Endothelial cell of umbilical vein (primary cell): ENCODE results near the gene PPP1R13B. TPM values are rescaled to one million over a fixed set of nuclear protein-coding genes. Genes with fewer than 3 reads are reported as not detected.

ENCODE experiments used
- BruUV-seq: library from RNA; stranded (reverse); fragments of 400-500 nt; replicated peaks from 2 replicates; lab custom pipeline; 2021; lab: Mats Ljungman, UMichigan
- CTCF ChIA-PET: fragments of 300-600, 350-600 bp; sonication (Branson Sonifier 250); formaldehyde crosslinking; loops from one replicate; lab custom pipeline; 2021; ENCODE audit warnings: antibody characterized with exemption, inconsistent platforms; lab: Charles Lee
- POLR2A ChIA-PET: fragments of 300-600, 350-600 bp; sonication (Branson Sonifier 250); formaldehyde crosslinking; loops from one replicate; lab custom pipeline; 2021; ENCODE audit warnings: antibody characterized with exemption, inconsistent platforms; lab: Charles Lee
- DNase-seq: peaks from one replicate; pipeline ENCODE4 v3.0.0-alpha.2; 2011; ENCODE audit warnings: low read depth, low spot score
- FAIRE-seq: peaks from 2 replicates; lab custom pipeline; 2011; peaks lifted over from hg19 to GRCh38; lab: Jason Lieb, UNC
- H2AFZ ChIP-seq: 2 replicates; pipeline ENCODE4 v1.6.0; 2012; ENCODE audit warnings: low read depth, low read length, control low read depth, inconsistent platforms
- H3K27ac ChIP-seq: 2 replicates; pipeline ENCODE4 v1.5.1; 2011; ENCODE audit warnings: low read depth, mild to moderate bottlenecking, control low read depth, low read length, moderate library complexity; ENCODE audit not compliant: insufficient read depth
- H3K27me3 ChIP-seq, 2 experiments: 2 replicates each; pipeline versions ENCODE4 v1.6.0 to v1.6.1; 2011; ENCODE audit warnings: low read length in 2 of 2, mixed read lengths in 1 of 2; ENCODE audit not compliant: control insufficient read depth in 2 of 2, insufficient read depth in 2 of 2
- H3K36me3 ChIP-seq, 2 experiments: 2 replicates in 1 of 2; 3 replicates in 1 of 2; pipeline ENCODE4 v1.5.1; 2011; ENCODE audit warnings: low read length in 2 of 2, mild to moderate bottlenecking in 1 of 2, moderate library complexity in 1 of 2; ENCODE audit not compliant: control insufficient read depth in 2 of 2, insufficient read depth in 2 of 2; ENCODE audit errors: extremely low read depth in 1 of 2
- H3K4me1 ChIP-seq: 3 replicates; pipeline ENCODE4 v1.5.1; 2011; ENCODE audit warnings: mild to moderate bottlenecking, low read length; ENCODE audit not compliant: control insufficient read depth, insufficient read depth; ENCODE audit errors: extremely low read depth
- H3K4me2 ChIP-seq: 2 replicates; pipeline ENCODE4 v1.6.1; 2011; ENCODE audit warnings: low read length, control low read depth, mixed read lengths; ENCODE audit not compliant: insufficient read depth
- H3K4me3 ChIP-seq, 3 experiments: fragments of 200-600 bp in 1 of 3; sonication (generic), shearing (Covaris generic) in 1 of 3; replicated peaks in 1 of 3; 2 replicates each; pipeline ENCODE4 v1.5.1; 2011 to 2016; ENCODE audit warnings: control low read depth in 3 of 3, low read length in 3 of 3, mild to moderate bottlenecking in 2 of 3, inconsistent platforms in 1 of 3, low read depth in 1 of 3, moderate library complexity in 1 of 3; ENCODE audit not compliant: insufficient read depth in 1 of 3
- H3K79me2 ChIP-seq: 2 replicates; pipeline ENCODE4 v1.6.0; 2012; ENCODE audit warnings: low read length, inconsistent platforms; ENCODE audit not compliant: control insufficient read depth, insufficient read depth
- H3K9ac ChIP-seq: replicated peaks from 2 replicates; pipeline ENCODE3; 2011; ENCODE audit warnings: low read length, control low read depth; ENCODE audit not compliant: insufficient read depth; ENCODE audit errors: extremely low read depth
- H3K9me1 ChIP-seq: replicated peaks from 3 replicates; pipeline ENCODE4 v1.6.0; 2011; ENCODE audit warnings: mild to moderate bottlenecking, low read length; ENCODE audit not compliant: control insufficient read depth, insufficient read depth; ENCODE audit errors: extremely low read depth
- H3K9me3 ChIP-seq: replicated peaks from 2 replicates; pipeline ENCODE4 v1.5.1; 2012; ENCODE audit warnings: low read length, inconsistent platforms; ENCODE audit not compliant: control insufficient read depth, insufficient read depth
- H4K20me1 ChIP-seq: replicated peaks from 2 replicates; pipeline ENCODE3; 2011; ENCODE audit warnings: mild to moderate bottlenecking, low read length; ENCODE audit not compliant: control insufficient read depth, insufficient read depth; ENCODE audit errors: extremely low read depth
- EZH2 ChIP-seq: IDR thresholded peaks from 2 replicates; pipeline ENCODE4 v1.6.1; 2012; ENCODE audit warnings: borderline replicate concordance, low read depth, mild to moderate bottlenecking, moderate library complexity, low read length, inconsistent platforms; ENCODE audit not compliant: severe bottlenecking
- FOS ChIP-seq: IDR thresholded peaks from 2 replicates; pipeline ENCODE4 v1.6.1; 2011; ENCODE audit warnings: mild to moderate bottlenecking, low read length, moderate library complexity, borderline replicate concordance; ENCODE audit not compliant: insufficient read depth
- GATA2 ChIP-seq: IDR thresholded peaks from 2 replicates; pipeline ENCODE4 v1.7.0; 2011; ENCODE audit warnings: low read depth, mild to moderate bottlenecking, moderate library complexity, mixed read lengths, low read length; ENCODE audit not compliant: insufficient read length, insufficient read depth
- JUN ChIP-seq: IDR thresholded peaks from 2 replicates; pipeline ENCODE4 v1.6.1; 2011; ENCODE audit warnings: borderline replicate concordance, low read depth; ENCODE audit not compliant: insufficient read length, insufficient read depth
- MYC ChIP-seq: IDR thresholded peaks from one replicate; pipeline ENCODE4 v1.6.1; 2011; ENCODE audit warnings: mild to moderate bottlenecking, low read depth, low read length
- POLR2A ChIP-seq: IDR thresholded peaks from 2 replicates; pipeline ENCODE4 v1.6.1; 2012; ENCODE audit warnings: low read depth, mild to moderate bottlenecking, control low read depth, low read length
- POLR2AphosphoS5 ChIP-seq: IDR thresholded peaks from 2 replicates; pipeline ENCODE4 v1.6.1; 2012; ENCODE audit warnings: low read depth, mild to moderate bottlenecking, control low read depth, low read length, moderate library complexity; ENCODE audit not compliant: insufficient read depth
- dilution Hi-C: fragments of 300-500 bp; cut with MboI; formaldehyde crosslinking; loops from one replicate; pipeline ENCODE4 v1.15.0; 2019; ENCODE audit warnings: low sequenced_read_pairs; ENCODE audit not compliant: extremely low pct_ligation_motif_present
- intact Hi-C: fragments of 100-400 bp; cut with micrococcal nuclease; formaldehyde crosslinking; loops from one replicate; pipeline ENCODE4 v1.10.0; 2022
- polyA plus RNA-seq, 4 experiments: library from polyadenylated mRNA; depleted of rRNA in 3 of 4; stranded (reverse) in 3 of 4; unstranded in 1 of 4; fragments of >200 nt; gene quantifications; 2 replicates each; pipeline versions ENCODE4 v1.2.1 to v1.2.3, GENCODE V29; 2011 to 2012; ENCODE audit warnings: missing spikeins in 1 of 4
- total RNA-seq: library from RNA; stranded (reverse); gene quantifications from 2 replicates; pipeline ENCODE4 v1.2.3, GENCODE V29; 2021
- TF ChIP-seq, protein P1 (sequence below), 2 donors: IDR thresholded peaks; 1 replicate in 1 of 2; 2 replicates in 1 of 2; pipeline ENCODE4 v1.5.1; 2011; ENCODE audit warnings: low read length in 2 of 2, mild to moderate bottlenecking in 2 of 2, moderate library complexity in 2 of 2, control low read depth in 1 of 2, inconsistent platforms in 1 of 2, low read depth in 1 of 2; ENCODE audit not compliant: insufficient read depth in 1 of 2; ENCODE audit errors: extremely low read depth in 1 of 2
- TF ChIP-seq, protein P2 (sequence below): IDR thresholded peaks from 2 replicates; pipeline ENCODE4 v1.6.1; 2011; ENCODE audit not compliant: insufficient read depth, insufficient read length

PPP1R13B gene
- total and polyA plus RNA-seq, 2 donors (not counting 3 experiments of a cell fraction or from before 2014, with no cell fraction given) = 10.0 to 30.0 TPM

DNA sequence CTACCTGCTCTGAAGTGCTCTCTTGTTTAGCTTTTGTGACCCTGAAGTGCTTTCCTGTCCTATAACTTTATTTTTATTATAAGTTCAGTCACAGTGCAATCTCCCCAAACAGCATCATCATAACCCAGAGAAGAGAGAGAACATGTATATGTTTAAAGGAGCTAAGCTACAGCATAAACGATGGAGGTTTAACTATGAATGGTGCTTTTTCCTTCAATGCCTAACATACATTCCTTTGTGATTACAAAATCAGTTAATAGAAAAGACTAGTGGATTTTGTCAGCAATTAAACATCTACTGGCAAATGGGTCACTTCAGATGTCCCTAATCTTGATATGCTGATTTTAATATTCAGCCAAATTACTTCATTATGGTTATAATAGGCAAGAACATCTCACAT, 85.3 kb downstream of the PPP1R13B start:
- DNase-seq = no peak
- H3K79me2 ChIP-seq = no peaks in the 10 kb centered on the region
- H3K9me3 ChIP-seq = no peaks in the 10 kb centered on the region
- peaks cover 8% of the 10 kb centered on the region for H3K4me1 ChIP-seq
- H4K20me1 ChIP-seq = no peaks in the 10 kb centered on the region
- H3K36me3 ChIP-seq = no peaks in the 10 kb centered on the region
- POLR2A ChIA-PET = interaction anchor here (0.8 kb wide), 1 partner anchor 8 kb away, joined by 3 read pairs; no protein-coding TSS in a partner anchor
- no TSS peak for BruUV-seq
- CTCF ChIA-PET = no interaction called here
- no peak overlapping the region for H3K27ac ChIP-seq
- intact Hi-C loops (no loop called here), dilution Hi-C loops (no loop called here)
- H3K4me2 ChIP-seq = no peak overlapping the region
- no peak overlapping the region for H2AFZ ChIP-seq
- no peaks in the 10 kb centered on the region for H3K27me3 ChIP-seq
- no peak overlapping the region for H3K9ac ChIP-seq
- H3K4me3 ChIP-seq = no peak overlapping the region
- FAIRE-seq = no peak
- no peaks in the 10 kb centered on the region for H3K9me1 ChIP-seq
- no peak for TF ChIP-seq POLR2A
- no peak for TF ChIP-seq MYC
- TF ChIP-seq, protein P1, sequence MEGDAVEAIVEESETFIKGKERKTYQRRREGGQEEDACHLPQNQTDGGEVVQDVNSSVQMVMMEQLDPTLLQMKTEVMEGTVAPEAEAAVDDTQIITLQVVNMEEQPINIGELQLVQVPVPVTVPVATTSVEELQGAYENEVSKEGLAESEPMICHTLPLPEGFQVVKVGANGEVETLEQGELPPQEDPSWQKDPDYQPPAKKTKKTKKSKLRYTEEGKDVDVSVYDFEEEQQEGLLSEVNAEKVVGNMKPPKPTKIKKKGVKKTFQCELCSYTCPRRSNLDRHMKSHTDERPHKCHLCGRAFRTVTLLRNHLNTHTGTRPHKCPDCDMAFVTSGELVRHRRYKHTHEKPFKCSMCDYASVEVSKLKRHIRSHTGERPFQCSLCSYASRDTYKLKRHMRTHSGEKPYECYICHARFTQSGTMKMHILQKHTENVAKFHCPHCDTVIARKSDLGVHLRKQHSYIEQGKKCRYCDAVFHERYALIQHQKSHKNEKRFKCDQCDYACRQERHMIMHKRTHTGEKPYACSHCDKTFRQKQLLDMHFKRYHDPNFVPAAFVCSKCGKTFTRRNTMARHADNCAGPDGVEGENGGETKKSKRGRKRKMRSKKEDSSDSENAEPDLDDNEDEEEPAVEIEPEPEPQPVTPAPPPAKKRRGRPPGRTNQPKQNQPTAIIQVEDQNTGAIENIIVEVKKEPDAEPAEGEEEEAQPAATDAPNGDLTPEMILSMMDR (IDR thresholded peaks at IDR 0.05; ENCODE audit: extremely low read depth in 1 of 2, insufficient read depth in 1 of 2, low read depth in 1 of 2, low read length in 2 of 2) = no peak
- TF ChIP-seq, protein P2, sequence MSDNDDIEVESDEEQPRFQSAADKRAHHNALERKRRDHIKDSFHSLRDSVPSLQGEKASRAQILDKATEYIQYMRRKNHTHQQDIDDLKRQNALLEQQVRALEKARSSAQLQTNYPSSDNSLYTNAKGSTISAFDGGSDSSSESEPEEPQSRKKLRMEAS = no peak
- no peak for TF ChIP-seq EZH2
- no peak for TF ChIP-seq GATA2
- no peak for TF ChIP-seq POLR2AphosphoS5
- TF ChIP-seq FOS = no peak
- no peak for TF ChIP-seq JUN
